HCT116 (cell line): ENCODE results near the gene HAP1.

Experiments
- CTCF ChIP-seq, 3 experiments: fragments of 200-600 bp in 1 of 3; sonication (generic) in 1 of 3; IDR thresholded peaks in 2 of 3; conservative IDR thresholded peaks in 1 of 3; 2 replicates each; pipeline ENCODE4 v1.5.1; 2012 to 2017; ENCODE audit warnings: low read depth in 2 of 3, low read length in 2 of 3, antibody characterized with exemption in 1 of 3, borderline replicate concordance in 1 of 3, control low read depth in 1 of 3, mild to moderate bottlenecking in 1 of 3, mixed read lengths in 1 of 3, mixed run types in 1 of 3, moderate library complexity in 1 of 3; ENCODE audit not compliant: insufficient read depth in 1 of 3
- EZH2 ChIP-seq: fragments of 200-600 bp; sonication (generic); IDR thresholded peaks from 2 replicates; pipeline ENCODE4 v1.6.1; 2017; ENCODE audit warnings: antibody characterized with exemption, mixed run types
- MAX ChIP-seq: IDR thresholded peaks from 2 replicates; pipeline ENCODE4 v1.6.1; 2012
- POLR2A ChIP-seq: IDR thresholded peaks from 2 replicates; pipeline ENCODE4 v1.7.0; 2011; ENCODE audit warnings: borderline replicate concordance; ENCODE audit not compliant: insufficient read depth, insufficient read length; ENCODE audit errors: extremely low read depth
- POLR2AphosphoS5 ChIP-seq: IDR thresholded peaks from 2 replicates; pipeline ENCODE4 v1.6.1; 2011; ENCODE audit warnings: mild to moderate bottlenecking, low read depth, low read length, moderate library complexity
- SIN3A ChIP-seq: IDR thresholded peaks from 2 replicates; pipeline ENCODE4 v1.6.1; 2012; ENCODE audit warnings: low read depth
- ZNF274 ChIP-seq: fragments of 200-500 bp; sonication (Bioruptor generic); IDR thresholded peaks from 2 replicates; pipeline ENCODE4 v1.6.1; 2014; ENCODE audit warnings: mild to moderate bottlenecking, low read depth, low read length, inconsistent platforms
- TF ChIP-seq, protein P1 (sequence below): IDR thresholded peaks from 2 replicates; pipeline ENCODE4 v1.6.1; 2012
- TF ChIP-seq, protein P2 (sequence below): IDR thresholded peaks from 2 replicates; pipeline ENCODE4 v1.6.1; 2011; ENCODE audit warnings: mild to moderate bottlenecking, low read length, moderate library complexity; ENCODE audit not compliant: insufficient replicate concordance; ENCODE audit errors: extremely low read depth

DNA sequence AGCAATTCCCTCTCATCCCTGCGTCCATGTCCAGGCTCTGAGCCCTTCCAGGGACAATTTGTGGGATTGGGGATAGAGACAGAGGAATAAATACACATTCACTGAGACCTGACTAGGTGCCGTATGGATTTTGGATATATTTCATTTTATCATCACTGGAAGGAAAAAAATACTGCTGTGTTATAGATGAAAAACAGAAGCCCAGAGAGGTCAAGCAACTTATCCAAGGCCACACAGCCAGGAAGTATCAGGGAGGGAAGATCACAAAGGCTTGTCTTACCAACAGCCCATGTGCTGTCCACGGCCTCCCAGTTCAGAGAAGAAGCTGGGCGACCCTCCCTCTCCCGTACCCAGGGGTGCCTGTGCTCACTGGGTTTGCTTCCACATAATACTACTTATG, 6.1 kb upstream of the HAP1 start:
- no peak for TF ChIP-seq POLR2A
- no peak for TF ChIP-seq ZNF274
- no peak for TF ChIP-seq EZH2
- TF ChIP-seq, protein P1, sequence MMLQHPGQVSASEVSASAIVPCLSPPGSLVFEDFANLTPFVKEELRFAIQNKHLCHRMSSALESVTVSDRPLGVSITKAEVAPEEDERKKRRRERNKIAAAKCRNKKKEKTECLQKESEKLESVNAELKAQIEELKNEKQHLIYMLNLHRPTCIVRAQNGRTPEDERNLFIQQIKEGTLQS: no peak
- no peak for TF ChIP-seq SIN3A
- TF ChIP-seq POLR2AphosphoS5: no peak
- no peak for TF ChIP-seq CTCF (IDR thresholded peaks at IDR 0.05 in 2 of 3, conservative IDR thresholded peaks at IDR 0.05 in 1 of 3; ENCODE audit: borderline replicate concordance in 1 of 3, insufficient read depth in 1 of 3, low read depth in 2 of 3, low read length in 2 of 3)
- no peak for TF ChIP-seq MAX
- TF ChIP-seq, protein P2, sequence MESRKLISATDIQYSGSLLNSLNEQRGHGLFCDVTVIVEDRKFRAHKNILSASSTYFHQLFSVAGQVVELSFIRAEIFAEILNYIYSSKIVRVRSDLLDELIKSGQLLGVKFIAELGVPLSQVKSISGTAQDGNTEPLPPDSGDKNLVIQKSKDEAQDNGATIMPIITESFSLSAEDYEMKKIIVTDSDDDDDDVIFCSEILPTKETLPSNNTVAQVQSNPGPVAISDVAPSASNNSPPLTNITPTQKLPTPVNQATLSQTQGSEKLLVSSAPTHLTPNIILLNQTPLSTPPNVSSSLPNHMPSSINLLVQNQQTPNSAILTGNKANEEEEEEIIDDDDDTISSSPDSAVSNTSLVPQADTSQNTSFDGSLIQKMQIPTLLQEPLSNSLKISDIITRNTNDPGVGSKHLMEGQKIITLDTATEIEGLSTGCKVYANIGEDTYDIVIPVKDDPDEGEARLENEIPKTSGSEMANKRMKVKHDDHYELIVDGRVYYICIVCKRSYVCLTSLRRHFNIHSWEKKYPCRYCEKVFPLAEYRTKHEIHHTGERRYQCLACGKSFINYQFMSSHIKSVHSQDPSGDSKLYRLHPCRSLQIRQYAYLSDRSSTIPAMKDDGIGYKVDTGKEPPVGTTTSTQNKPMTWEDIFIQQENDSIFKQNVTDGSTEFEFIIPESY: no peak
